ENCODE data around the gene STEAP3.

Gene STEAP3

GRCh38 chr2:119305497-119306195, 82.0 kb downstream of the STEAP3 start:
- DNase-seq, result no peak

- DNase-seq, result no peak
Observed at GRCh38 chr2:119306196-119306590, 82.6 kb downstream of the STEAP3 start.

GRCh38 chr2:119307419-119308140, 83.9 kb downstream of the STEAP3 start:
- no peak for DNase-seq

DNA sequence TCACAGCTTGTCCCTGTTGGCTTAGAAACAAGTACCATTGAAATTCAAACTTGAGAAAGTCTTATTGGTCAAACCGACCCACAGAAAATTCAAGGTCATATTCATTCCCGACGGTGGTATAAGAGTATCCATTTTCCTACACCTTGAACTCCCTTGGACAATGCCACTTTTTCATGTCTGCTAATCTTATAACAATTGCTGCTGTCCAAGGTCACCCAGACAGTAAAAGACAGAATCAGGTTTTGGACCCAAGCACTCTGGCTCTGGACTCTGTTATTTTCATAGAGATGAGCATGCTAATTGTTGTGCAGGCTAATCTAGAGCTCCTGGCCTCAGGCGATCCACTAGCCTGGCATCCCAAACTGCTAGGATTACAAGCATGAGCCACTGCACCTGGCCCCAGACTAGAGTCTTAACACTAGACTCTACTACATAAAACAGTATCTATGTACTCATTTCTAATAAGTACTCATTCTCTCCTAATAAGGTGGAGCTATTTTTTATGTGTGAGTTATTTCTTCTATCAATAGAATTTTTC, 85.2 kb downstream of the STEAP3 start:
- DNase-seq, result no peak

- no peak for DNase-seq
Observed at GRCh38 chr2:119311371-119311770, 87.7 kb downstream of the STEAP3 start.

DNA sequence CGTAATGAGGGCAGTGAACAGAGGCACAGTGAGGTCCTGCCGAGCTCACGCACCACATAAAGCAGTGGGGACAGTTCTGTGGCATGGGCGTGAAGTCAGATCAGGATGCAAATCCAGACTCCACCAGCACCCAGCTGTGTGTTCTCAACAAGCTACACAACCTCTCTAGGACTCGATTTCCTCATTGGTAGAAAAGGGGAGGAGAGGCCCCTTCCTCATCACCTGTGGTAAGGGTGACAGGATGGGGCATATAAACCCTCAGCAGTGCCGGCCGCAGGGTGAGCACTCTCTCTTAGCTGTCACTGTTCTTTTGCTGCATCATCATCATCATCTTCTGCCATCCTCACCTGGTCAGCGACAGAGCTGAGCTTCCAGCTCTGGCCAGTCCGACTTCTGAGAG, 88.2 kb downstream of the STEAP3 start:
- DNase-seq, result no peak

All from fibroblast of upper back skin (primary cell).